ENCODE measurements around the gene HYI.

HYI gene

GRCh38 chr1:43443197-43443946 is 10.4 kb downstream of the HYI start:
- no peak for DNase-seq (ENCODE audit: low read depth)
- no peak for TF ChIP-seq CTCF (IDR thresholded peaks at IDR 0.05; ENCODE audit: low read depth, low read length, missing control alignments)
- H3K4me3 ChIP-seq (ENCODE audit: low read depth, low read length), result no peak overlapping the region

- H3K4me3 ChIP-seq (ENCODE audit: low read depth, low read length), result no peak overlapping the region
- DNase-seq (ENCODE audit: low read depth), result no peak
Measured at GRCh38 chr1:43442756-43443155, 11.0 kb downstream of the HYI start.

GRCh38 chr1:43441894-43442637 is 11.7 kb downstream of the HYI start:
- H3K4me3 ChIP-seq (ENCODE audit: low read depth, low read length), result no peak overlapping the region
- no peak for TF ChIP-seq CTCF (IDR thresholded peaks at IDR 0.05; ENCODE audit: low read depth, low read length, missing control alignments)
- DNase-seq (ENCODE audit: low read depth), result no peak

More at GRCh38 chr1:43442756-43443155, 11.0 kb downstream of the HYI start:
- TF ChIP-seq CTCF (IDR thresholded peaks at IDR 0.05; ENCODE audit: low read depth, low read length, missing control alignments), result no peak

GRCh38 chr1:43441166-43441893 is 12.4 kb downstream of the HYI start:
- no peak overlapping the region for H3K4me3 ChIP-seq (ENCODE audit: low read depth, low read length)
- DNase-seq (ENCODE audit: low read depth), result no peak
- TF ChIP-seq CTCF (IDR thresholded peaks at IDR 0.05; ENCODE audit: low read depth, low read length, missing control alignments), result no peak

GRCh38 chr1:43440358-43440757 is 13.4 kb downstream of the HYI start:
- H3K4me3 ChIP-seq (ENCODE audit: low read depth, low read length), result no peak overlapping the region
- DNase-seq (ENCODE audit: low read depth), result no peak
- no peak for TF ChIP-seq CTCF (IDR thresholded peaks at IDR 0.05; ENCODE audit: low read depth, low read length, missing control alignments)

GRCh38 chr1:43439781-43440180 is 13.9 kb downstream of the HYI start:
- TF ChIP-seq CTCF (IDR thresholded peaks at IDR 0.05; ENCODE audit: low read depth, low read length, missing control alignments), result no peak
- no peak overlapping the region for H3K4me3 ChIP-seq (ENCODE audit: low read depth, low read length)
- DNase-seq (ENCODE audit: low read depth), result no peak
